Uterus (tissue), 2 donors: ENCODE results near the gene HERC3.

Experiments used
- CTCF ChIP-seq, 4 experiments: fragments of 200-600 bp in 2 of 4; fragments of 450-650 bp in 2 of 4; sonication (generic) in 2 of 4; IDR thresholded peaks; one replicate each; pipeline ENCODE4 v1.5.1; 2016 to 2019; ENCODE audit warnings: antibody characterized with exemption in 4 of 4, mild to moderate bottlenecking in 2 of 4, moderate library complexity in 1 of 4
- POLR2A ChIP-seq, 2 donors: fragments of 450-650 bp; IDR thresholded peaks; one replicate each; pipeline ENCODE4 v1.6.1; 2016; ENCODE audit warnings: antibody characterized with exemption in 2 of 2, mild to moderate bottlenecking in 1 of 2, moderate library complexity in 1 of 2

DNA sequence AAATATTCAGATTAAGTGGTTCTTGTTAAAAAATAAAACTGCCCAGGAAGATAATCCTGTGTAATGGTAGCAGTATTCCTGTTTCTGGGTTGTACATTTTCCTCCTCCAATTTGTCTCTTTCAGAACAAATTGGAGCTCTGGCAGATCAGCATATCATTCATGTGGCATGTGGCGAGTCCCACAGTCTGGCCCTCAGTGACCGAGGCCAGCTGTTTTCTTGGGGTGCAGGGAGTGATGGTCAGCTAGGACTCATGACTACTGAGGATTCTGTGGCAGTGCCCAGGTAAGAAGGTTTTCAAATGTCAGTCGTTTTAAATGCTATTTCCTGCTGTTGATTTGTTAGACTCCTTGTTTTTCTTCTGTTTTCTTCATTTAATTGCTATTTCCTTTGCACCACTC, 57.4 kb downstream of the HERC3 start:
- TF ChIP-seq POLR2A (IDR thresholded peaks at IDR 0.05) = no peak
- TF ChIP-seq CTCF (IDR thresholded peaks at IDR 0.05) = no peak
